ENCODE measurements around the gene PSME2. TPM values are rescaled to one million over a fixed set of nuclear protein-coding genes. Genes with fewer than 3 reads are reported as not detected.

Gene PSME2
- total and polyA plus RNA-seq, 2 of the 13 experiments (the other 11 are each of a cell fraction or from before 2014, with no cell fraction given), result 332 to 716 TPM

GRCh38 chr14:24146978-24147760 is 759 bp upstream of the PSME2 start, which contains the start of gene RNF31 (continued):
- peak; percentile 87; the same call in 1 of the 2 replicates for TF ChIP-seq MLXIP (CRISPR knock-in tag; IDR thresholded peaks at IDR 0.05; ENCODE audit: borderline replicate concordance)
- TF ChIP-seq ESRRA (CRISPR knock-in tag; IDR thresholded peaks at IDR 0.05; ENCODE audit: low read depth), result 0 out of 2 replicates have a peak, but pooled peaks have one; percentile 16
- TF ChIP-seq ZBTB39 (CRISPR knock-in tag; IDR thresholded peaks at IDR 0.05), result no peak
- TF ChIP-seq ZNF484 (CRISPR knock-in tag; IDR thresholded peaks at IDR 0.05; ENCODE audit: borderline replicate concordance, low read depth), result no peak
- no peak; the same call in 1 of the 2 replicates for TF ChIP-seq GTF3A (CRISPR knock-in tag; conservative IDR thresholded peaks at IDR 0.05)
- no peak; the same call in 1 of the 2 replicates for TF ChIP-seq ZNF614 (CRISPR knock-in tag; IDR thresholded peaks at IDR 0.05; ENCODE audit: borderline replicate concordance)
- TF ChIP-seq GTF2F1 (IDR thresholded peaks at IDR 0.05; ENCODE audit: low read length), result no peak
- TF ChIP-seq HNF1B (CRISPR knock-in tag; IDR thresholded peaks at IDR 0.05), result no peak
- peak; percentile 53; the same call in 1 of the 2 replicates for TF ChIP-seq CREM (IDR thresholded peaks at IDR 0.05)
- TF ChIP-seq CREM (CRISPR knock-in tag; IDR thresholded peaks at IDR 0.05), result no peak
- TF ChIP-seq CBX2 (IDR thresholded peaks at IDR 0.05; ENCODE audit: low read depth, low read length), result no peak
- no peak for TF ChIP-seq CBX2 (CRISPR knock-in tag; IDR thresholded peaks at IDR 0.05; ENCODE audit: low read depth)
- TF ChIP-seq ZNF572 (CRISPR knock-in tag; IDR thresholded peaks at IDR 0.05), result no peak
- peak; percentile 59 to 67 for TF ChIP-seq HMGXB4 (CRISPR knock-in tag; IDR thresholded peaks at IDR 0.05; ENCODE audit: borderline replicate concordance in 1 of 2, low read depth in 1 of 2)
- peak; percentile 80 for TF ChIP-seq PHF8 (CRISPR knock-in tag; IDR thresholded peaks at IDR 0.05)
- TF ChIP-seq SP4 (CRISPR knock-in tag; IDR thresholded peaks at IDR 0.05), result no peak
- TF ChIP-seq ZFP36L2 (CRISPR knock-in tag; IDR thresholded peaks at IDR 0.05), result no peak; the same call in 1 of the 2 replicates
- TF ChIP-seq ZNF224 (CRISPR knock-in tag; IDR thresholded peaks at IDR 0.05), result no peak
- peak; percentile 72; the same call in 1 of the 2 replicates for TF ChIP-seq EEA1 (CRISPR knock-in tag; IDR thresholded peaks at IDR 0.05; ENCODE audit: borderline replicate concordance)
- TF ChIP-seq DNMT3B (CRISPR knock-in tag; conservative IDR thresholded peaks at IDR 0.05), result peak; percentile 93
- TF ChIP-seq STAG1 (CRISPR knock-in tag; IDR thresholded peaks at IDR 0.05), result no peak; the same call in 1 of the 2 replicates
- no peak for TF ChIP-seq HOXA7 (CRISPR knock-in tag; IDR thresholded peaks at IDR 0.05)
